Transverse colon (tissue), 4 donors: Measurements from ENCODE around the gene NNMT. TPM values are rescaled to one million over a fixed set of nuclear protein-coding genes. Genes with fewer than 3 reads are reported as not detected.
A peak's percentile ranks its signal among the peaks of the same experiment; 100 is the strongest.

Experiments used
- DNase-seq: peaks from one replicate; pipeline ENCODE4 v3.0.0-alpha.2; 2019
- H3K27ac ChIP-seq, 4 donors: fragments of 200-600 bp; sonication (generic); 2 replicates each; pipeline ENCODE4 v1.5.1; 2016 to 2018; ENCODE audit warnings: inconsistent platforms in 4 of 4
- H3K27me3 ChIP-seq: fragments of 200-600 bp; sonication (generic); 2 replicates; pipeline ENCODE4 v1.5.1; 2017; ENCODE audit warnings: inconsistent platforms
- H3K36me3 ChIP-seq, 4 donors: fragments of 200-600 bp; sonication (generic); 2 replicates each; pipeline ENCODE4 v1.5.1; 2017 to 2019; ENCODE audit warnings: inconsistent platforms in 4 of 4
- H3K4me1 ChIP-seq, 4 donors: fragments of 200-600 bp; sonication (generic); 2 replicates each; pipeline ENCODE4 v1.5.1; 2017 to 2020; ENCODE audit warnings: inconsistent platforms in 4 of 4
- H3K4me3 ChIP-seq, 4 donors: fragments of 200-600 bp; sonication (generic); 1 replicate in 1 of 4; 2 replicates in 3 of 4; pipeline versions ENCODE4 v1.5.1 to v1.6.1; 2017 to 2019; ENCODE audit warnings: inconsistent platforms in 4 of 4
- H3K9me3 ChIP-seq, 2 donors: fragments of 200-600 bp; sonication (generic); 2 replicates each; pipeline ENCODE4 v1.5.1; 2017 to 2019; ENCODE audit warnings: inconsistent platforms in 2 of 2
- EP300 ChIP-seq: sonication (generic); formaldehyde crosslinking; IDR thresholded peaks from one replicate; pipeline ENCODE4 v1.6.1; 2017; ENCODE audit warnings: antibody characterized with exemption, low read depth
- POLR2A ChIP-seq: fragments of 450-650 bp; IDR thresholded peaks from one replicate; pipeline ENCODE4 v1.6.1; 2016; ENCODE audit warnings: antibody characterized with exemption, mild to moderate bottlenecking, moderate library complexity
- POLR2AphosphoS5 ChIP-seq, 3 donors: sonication (generic); formaldehyde crosslinking; IDR thresholded peaks; one replicate each; pipeline ENCODE4 v1.6.1; 2016; ENCODE audit warnings: antibody characterized with exemption in 3 of 3
- WGBS, 2 donors: methylation state at CpG; one replicate each; pipeline ENCODE4 v1.1.5; 2018; ENCODE audit warnings: low coverage in 1 of 2; 5-methylcytosine and 5-hydroxymethylcytosine counted together
- in situ Hi-C, 4 donors: fragments of 200-750 bp; cut with MboI; loops; one replicate each; pipeline versions ENCODE4 v1.15.0 to v1.15.1; 2017; ENCODE audit warnings: low sequenced_read_pairs in 3 of 4, low pct_ligation_motif_present in 1 of 4, low pct_unique_long_range_greater_than_20kb in 1 of 4
- intact Hi-C: fragments of 100-400 bp; cut with DNase I; formaldehyde crosslinking; loops from one replicate; pipeline ENCODE4 v1.15.1; 2023; ENCODE audit warnings: low total_unique reads
- total RNA-seq, 4 donors: library from RNA; depleted of rRNA; stranded (reverse); fragments of >200 nt; gene quantifications; one replicate each; pipeline ENCODE4 v1.1.0, GENCODE V29; 2016
- TF ChIP-seq, protein P1 (sequence below), 5 experiments: fragments of 200-600 bp in 3 of 5; fragments of 450-650 bp in 2 of 5; sonication (generic) in 3 of 5; IDR thresholded peaks; 1 replicate in 2 of 5; 2 replicates in 3 of 5; pipeline ENCODE4 v1.5.1; 2016 to 2017; ENCODE audit warnings: antibody characterized with exemption in 5 of 5, inconsistent platforms in 3 of 5, mild to moderate bottlenecking in 2 of 5, moderate library complexity in 1 of 5

The NNMT gene
- total RNA-seq, 4 donors from 2014 or later = 37.8 to 385 (median 179) TPM

DNA sequence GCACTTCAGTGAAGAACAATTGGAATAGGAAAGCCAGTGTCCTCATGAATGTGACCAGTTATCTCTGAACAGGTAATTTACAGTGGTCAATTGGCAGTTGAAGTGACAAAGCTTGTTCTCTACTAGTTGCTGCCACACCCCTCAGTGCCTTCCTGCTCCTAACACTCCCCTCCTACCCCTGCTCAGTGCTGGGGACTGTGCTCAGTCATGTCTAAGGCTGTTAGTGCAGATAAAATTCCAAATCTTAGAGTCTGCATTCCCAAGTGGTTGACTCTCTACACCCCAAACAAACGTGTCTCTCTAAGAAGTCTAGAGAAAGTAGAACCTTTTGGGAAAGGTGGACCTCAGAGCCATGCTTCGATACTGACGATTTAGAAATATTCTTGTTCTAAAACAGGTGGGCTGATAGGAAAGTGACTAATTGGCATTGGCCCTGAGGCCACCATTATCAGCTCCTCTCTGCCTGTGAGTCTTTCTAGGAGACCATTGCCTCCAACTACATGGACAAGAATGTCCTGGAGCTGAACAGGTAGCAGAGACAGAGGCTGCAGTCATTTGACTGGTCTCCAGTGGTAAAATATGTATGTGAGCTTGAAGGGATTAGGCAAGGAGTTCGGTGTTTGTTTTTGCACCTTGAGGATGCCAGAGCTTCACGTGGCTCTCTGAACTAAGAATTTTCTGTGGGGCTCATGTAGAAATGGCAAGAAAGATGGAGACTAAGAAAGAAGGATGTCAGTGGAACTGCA is 22.1 kb upstream of the NNMT start:
- TF ChIP-seq POLR2AphosphoS5 (IDR thresholded peaks at IDR 0.05) (no peak), POLR2A (no peak), EP300 (no peak)
- TF ChIP-seq, protein P1, sequence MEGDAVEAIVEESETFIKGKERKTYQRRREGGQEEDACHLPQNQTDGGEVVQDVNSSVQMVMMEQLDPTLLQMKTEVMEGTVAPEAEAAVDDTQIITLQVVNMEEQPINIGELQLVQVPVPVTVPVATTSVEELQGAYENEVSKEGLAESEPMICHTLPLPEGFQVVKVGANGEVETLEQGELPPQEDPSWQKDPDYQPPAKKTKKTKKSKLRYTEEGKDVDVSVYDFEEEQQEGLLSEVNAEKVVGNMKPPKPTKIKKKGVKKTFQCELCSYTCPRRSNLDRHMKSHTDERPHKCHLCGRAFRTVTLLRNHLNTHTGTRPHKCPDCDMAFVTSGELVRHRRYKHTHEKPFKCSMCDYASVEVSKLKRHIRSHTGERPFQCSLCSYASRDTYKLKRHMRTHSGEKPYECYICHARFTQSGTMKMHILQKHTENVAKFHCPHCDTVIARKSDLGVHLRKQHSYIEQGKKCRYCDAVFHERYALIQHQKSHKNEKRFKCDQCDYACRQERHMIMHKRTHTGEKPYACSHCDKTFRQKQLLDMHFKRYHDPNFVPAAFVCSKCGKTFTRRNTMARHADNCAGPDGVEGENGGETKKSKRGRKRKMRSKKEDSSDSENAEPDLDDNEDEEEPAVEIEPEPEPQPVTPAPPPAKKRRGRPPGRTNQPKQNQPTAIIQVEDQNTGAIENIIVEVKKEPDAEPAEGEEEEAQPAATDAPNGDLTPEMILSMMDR (IDR thresholded peaks at IDR 0.05) = no peak
- no peaks in the 10 kb centered on the region for H3K36me3 ChIP-seq
- no peaks in the 10 kb centered on the region for H3K9me3 ChIP-seq
- H3K27ac ChIP-seq = no peak overlapping the region
- DNase-seq = no peak
- intact Hi-C loops (no loop called here), in situ Hi-C loops (loop anchor here in 1 of 4 donors (25.0 kb wide), 2 partner anchors 237 to 387 kb away; partner anchors contain the start of gene USP28)
- H3K27me3 ChIP-seq = peaks cover 12% of the 10 kb centered on the region
- H3K4me3 ChIP-seq = no peak overlapping the region
- no peaks in the 10 kb centered on the region for H3K4me1 ChIP-seq
- 77 to 80% methylated on average over 1 to 5 of the region's 5 CpGs for WGBS, 2 donors

DNA sequence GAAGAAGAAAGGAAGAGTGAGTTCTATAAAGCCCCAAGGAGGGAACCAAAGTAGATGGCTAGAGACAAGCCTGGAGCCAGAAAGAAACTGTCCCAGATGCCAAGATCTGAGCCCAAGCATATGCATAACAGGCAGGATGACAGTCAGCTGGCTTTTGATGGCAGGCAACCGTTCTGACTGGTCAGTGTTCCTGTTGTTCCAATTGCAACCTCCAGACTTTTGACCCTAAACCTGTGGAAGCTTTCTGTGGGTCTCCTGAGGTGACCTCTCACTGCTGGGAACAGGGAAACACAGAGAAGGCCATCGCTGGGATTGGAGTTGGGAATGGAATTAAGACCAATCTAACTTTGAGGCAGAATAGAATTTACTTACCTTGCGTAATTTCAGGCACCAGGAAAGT is 21.6 kb upstream of the NNMT start:
- Histone ChIP-seq H3K9me3 (no peaks in the 10 kb centered on the region), H3K36me3 (no peaks in the 10 kb centered on the region), H3K4me1 (no peaks in the 10 kb centered on the region), H3K27ac (no peak overlapping the region), H3K4me3 (no peak overlapping the region), H3K27me3 (peaks cover 7% of the 10 kb centered on the region)
- TF ChIP-seq POLR2AphosphoS5 (IDR thresholded peaks at IDR 0.05) = no peak
- no peak for TF ChIP-seq POLR2A
- TF ChIP-seq EP300 = no peak
- TF ChIP-seq, protein P1 (IDR thresholded peaks at IDR 0.05) = no peak
- WGBS, 2 donors = 56 to 83% methylated on average over 2 to 3 of the region's 3 CpGs
- in situ Hi-C loops = loop anchor here in 1 of 4 donors (25.0 kb wide), 2 partner anchors 237 to 387 kb away; partner anchors contain the start of gene USP28
- intact Hi-C loops = no loop called here
- no peak for DNase-seq

DNA sequence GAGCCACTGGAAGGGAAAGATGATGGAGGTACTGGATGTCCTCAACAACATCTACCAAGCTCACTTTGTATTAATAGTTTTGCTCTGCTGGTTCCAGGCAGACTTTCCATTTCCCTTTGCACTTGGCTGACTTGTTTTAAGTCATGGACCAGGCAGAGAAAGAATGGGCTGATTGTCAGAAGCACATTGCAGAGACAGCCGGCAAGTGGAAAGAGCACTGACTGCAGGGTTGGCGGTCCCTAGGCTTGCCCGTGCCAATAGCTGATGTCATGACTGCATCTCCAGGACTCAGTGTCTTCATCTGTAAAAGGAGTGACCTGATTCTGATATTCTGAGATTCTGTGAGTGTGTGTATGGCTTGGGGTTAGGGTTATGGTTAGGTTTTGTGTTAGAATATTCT is 20.9 kb upstream of the NNMT start:
- in situ Hi-C loops = no loop called here
- DNase-seq = no peak
- WGBS, 2 donors = 74 to 83% methylated on average over 3 of the region's 3 CpGs
- TF ChIP-seq POLR2A (no peak), POLR2AphosphoS5 (IDR thresholded peaks at IDR 0.05) (peak in 1 of 3 donors; percentile 12)
- Histone ChIP-seq H3K4me3 (no peak overlapping the region), H3K27ac (no peak overlapping the region), H3K27me3 (peaks cover 4% of the 10 kb centered on the region), H3K4me1 (no peaks in the 10 kb centered on the region), H3K36me3 (no peaks in the 10 kb centered on the region), H3K9me3 (no peaks in the 10 kb centered on the region)
- intact Hi-C loops = no loop called here

DNA sequence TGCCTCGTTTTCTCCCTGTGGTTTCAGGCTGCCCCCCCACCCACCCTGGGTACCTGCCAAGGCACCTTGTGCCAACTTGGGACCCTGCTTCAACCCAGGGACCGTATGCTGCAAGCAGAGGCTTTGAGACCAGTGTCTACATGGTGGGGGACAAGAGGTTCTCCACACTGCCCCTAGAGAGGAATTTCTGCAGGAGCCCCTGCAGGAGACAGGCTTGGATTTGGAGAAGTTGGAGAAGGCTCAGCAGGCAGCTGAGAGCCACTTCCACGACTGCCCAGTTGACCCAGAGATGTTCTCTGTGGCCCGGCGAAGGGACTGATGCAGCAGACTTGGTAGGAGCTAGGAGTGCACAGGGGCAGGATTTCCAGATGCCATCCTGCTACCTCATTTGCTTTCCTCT is 20.1 kb upstream of the NNMT start:
- in situ Hi-C loops = no loop called here
- Histone ChIP-seq H3K27me3 (peaks cover 4% of the 10 kb centered on the region), H3K4me3 (no peak overlapping the region), H3K9me3 (no peaks in the 10 kb centered on the region), H3K27ac (no peak overlapping the region), H3K4me1 (peaks cover 0 to 3% (median 2%) of the 10 kb centered on the region in 4 donors), H3K36me3 (no peaks in the 10 kb centered on the region)
- TF ChIP-seq POLR2A (no peak), EP300 (no peak), POLR2AphosphoS5 (IDR thresholded peaks at IDR 0.05) (no peak)
- TF ChIP-seq, protein P1 (IDR thresholded peaks at IDR 0.05) = no peak
- 63% methylated on average over 5 of the region's 5 CpGs; no CpG with 5 or more reads in 1 of the 2 donors for WGBS, 2 donors
- intact Hi-C loops = no loop called here
- DNase-seq = no peak
